Gastrocnemius medialis (tissue), 4 donors: ENCODE measurements around the gene TRIM66.

ENCODE experiments used
- CTCF ChIP-seq, 5 experiments: fragments of 450-650 bp in 3 of 5; fragments of 200-600 bp in 2 of 5; sonication (generic) in 2 of 5; IDR thresholded peaks in 4 of 5; conservative IDR thresholded peaks in 1 of 5; 1 replicate in 4 of 5; 2 replicates in 1 of 5; pipeline ENCODE4 v1.5.1; 2016 to 2019; ENCODE audit warnings: antibody characterized with exemption in 5 of 5, mild to moderate bottlenecking in 3 of 5, moderate library complexity in 3 of 5
- POLR2A ChIP-seq, 2 donors: fragments of 450-650 bp; IDR thresholded peaks; one replicate each; pipeline ENCODE4 v1.6.1; 2017; ENCODE audit warnings: antibody characterized with exemption in 2 of 2, mild to moderate bottlenecking in 2 of 2, moderate library complexity in 2 of 2

- TF ChIP-seq CTCF (IDR thresholded peaks at IDR 0.05 in 4 of 5, conservative IDR thresholded peaks at IDR 0.05 in 1 of 5) (no peak), POLR2A (IDR thresholded peaks at IDR 0.05) (no peak)
Observed at GRCh38 chr11:8676458-8676857, 6.0 kb downstream of the TRIM66 start.
